IMR-90 (cell line): ENCODE data around the gene SPRR1B. TPM values are rescaled to one million over a fixed set of nuclear protein-coding genes. Genes with fewer than 3 reads are reported as not detected.

ENCODE experiments used
- ATAC-seq: fragments of 200-7000 bp; cut with Tn5 transposase; 2 replicates; pipeline ENCODE4 v1.9.1; 2020; ENCODE audit warnings: low read depth, mild to moderate bottlenecking, moderate library complexity
- BruUV-seq: library from RNA; stranded (reverse); fragments of 400-500 nt; replicated peaks from 2 replicates; lab custom pipeline; 2021; lab: Mats Ljungman, UMichigan
- CTCF ChIA-PET: fragments of 300-600 bp; formaldehyde crosslinking; extraction: SDS; loops from one replicate; lab custom pipeline; 2021; ENCODE audit warnings: antibody characterized with exemption; lab: Yijun Ruan, JAX
- POLR2A ChIA-PET: fragments of 300-600 bp; sonication (Branson Sonifier 250); formaldehyde crosslinking; loops from one replicate; lab custom pipeline; 2022; ENCODE audit warnings: antibody characterized with exemption; ENCODE audit not compliant: unreplicated experiment; lab: Charles Lee
- DNase-seq: peaks from one replicate; pipeline ENCODE4 v3.0.0; 2013
- H2AFZ ChIP-seq: replicated peaks from 2 replicates; pipeline ENCODE3; 2013; ENCODE audit warnings: low read length, mild to moderate bottlenecking; ENCODE audit not compliant: poor library complexity
- H2AK5ac ChIP-seq: 2 replicates; pipeline ENCODE4 v1.6.1; 2013; ENCODE audit warnings: low read depth, low read length, inconsistent platforms
- H2AK9ac ChIP-seq: replicated peaks from 2 replicates; pipeline ENCODE3; 2013; ENCODE audit warnings: mild to moderate bottlenecking, low read depth, low read length, moderate library complexity; ENCODE audit not compliant: poor library complexity
- H2BK120ac ChIP-seq: 2 replicates; pipeline ENCODE4 v1.6.1; 2013; ENCODE audit warnings: low read depth, low read length, inconsistent platforms
- H2BK15ac ChIP-seq: 3 replicates; pipeline ENCODE4 v1.6.1; 2013; ENCODE audit warnings: low read depth, low read length, inconsistent platforms
- H2BK20ac ChIP-seq: 2 replicates; pipeline ENCODE4 v1.6.1; 2013; ENCODE audit warnings: low read depth, mild to moderate bottlenecking, inconsistent platforms, low read length, moderate library complexity
- H2BK5ac ChIP-seq: 2 replicates; pipeline ENCODE4 v1.6.1; 2013; ENCODE audit warnings: mild to moderate bottlenecking, low read depth, low read length, inconsistent platforms; ENCODE audit not compliant: poor library complexity, severe bottlenecking
- H3K14ac ChIP-seq: replicated peaks from 2 replicates; pipeline ENCODE4 v1.6.1; 2013; ENCODE audit warnings: low read depth, low read length, inconsistent platforms
- H3K18ac ChIP-seq: 2 replicates; pipeline ENCODE4 v1.6.1; 2013; ENCODE audit warnings: low read depth, low read length, control low read depth
- H3K23ac ChIP-seq: 2 replicates; pipeline ENCODE4 v1.6.1; 2013; ENCODE audit warnings: low read depth, low read length, inconsistent platforms
- H3K27ac ChIP-seq: 2 replicates; pipeline ENCODE4 v1.5.1; 2013; ENCODE audit warnings: mild to moderate bottlenecking, control low read depth, low read length; ENCODE audit not compliant: insufficient read depth
- H3K27me3 ChIP-seq: 2 replicates; pipeline ENCODE4 v1.6.1; 2013; ENCODE audit warnings: low read length; ENCODE audit not compliant: control insufficient read depth, insufficient read depth
- H3K36me3 ChIP-seq: 2 replicates; pipeline ENCODE4 v1.6.1; 2013; ENCODE audit warnings: low read length, mixed read lengths; ENCODE audit not compliant: control insufficient read depth, insufficient read depth
- H3K4ac ChIP-seq: 2 replicates; pipeline ENCODE4 v1.6.1; 2013; ENCODE audit warnings: low read depth, low read length, inconsistent platforms
- H3K4me1 ChIP-seq: 2 replicates; pipeline ENCODE4 v1.6.1; 2013; ENCODE audit warnings: low read length, mixed read lengths; ENCODE audit not compliant: control insufficient read depth, insufficient read depth
- H3K4me2 ChIP-seq: 2 replicates; pipeline ENCODE4 v1.6.1; 2013; ENCODE audit warnings: low read depth, mild to moderate bottlenecking, control low read depth, low read length, moderate library complexity
- H3K4me3 ChIP-seq: 2 replicates; pipeline ENCODE4 v1.5.1; 2013; ENCODE audit warnings: low read depth, mild to moderate bottlenecking, control low read depth, low read length, moderate library complexity; ENCODE audit not compliant: insufficient read depth
- H3K56ac ChIP-seq: 2 replicates; pipeline ENCODE4 v1.6.1; 2013; ENCODE audit warnings: low read length, inconsistent platforms; ENCODE audit not compliant: insufficient read depth; ENCODE audit errors: extremely low read depth
- H3K79me1 ChIP-seq, 2 experiments: 2 replicates each; pipeline ENCODE4 v1.6.1; 2013; ENCODE audit warnings: low read length in 2 of 2, inconsistent platforms in 1 of 2, low read depth in 1 of 2
- H3K9ac ChIP-seq: 2 replicates; pipeline ENCODE4 v1.6.1; 2013; ENCODE audit warnings: low read depth, low read length, control low read depth
- H3K9me1 ChIP-seq: 2 replicates; pipeline ENCODE4 v1.6.1; 2013; ENCODE audit warnings: low read length, inconsistent platforms; ENCODE audit not compliant: insufficient read depth
- H3K9me3 ChIP-seq: 2 replicates; pipeline ENCODE4 v1.6.1; 2013; ENCODE audit warnings: low read length; ENCODE audit not compliant: control insufficient read depth, insufficient read depth
- H4K20me1 ChIP-seq: 2 replicates; pipeline ENCODE4 v1.6.1; 2013; ENCODE audit warnings: low read length, inconsistent platforms; ENCODE audit not compliant: insufficient read depth
- H4K5ac ChIP-seq: 2 replicates; pipeline ENCODE4 v1.6.1; 2013; ENCODE audit warnings: mild to moderate bottlenecking, low read depth, low read length, control low read depth
- H4K8ac ChIP-seq, 2 experiments: 2 replicates each; pipeline ENCODE4 v1.6.1; 2013; ENCODE audit warnings: low read depth in 2 of 2, low read length in 2 of 2, control low read depth in 1 of 2, inconsistent platforms in 1 of 2
- H4K91ac ChIP-seq: 2 replicates; pipeline ENCODE4 v1.6.1; 2013; ENCODE audit warnings: low read depth, low read length, inconsistent platforms; ENCODE audit not compliant: insufficient read depth
- BHLHE40 ChIP-seq: fragments of 150-350 bp; IDR thresholded peaks from 2 replicates; pipeline ENCODE4 v1.6.1; 2016; ENCODE audit warnings: mild to moderate bottlenecking, low read depth, low read length
- CEBPB ChIP-seq: IDR thresholded peaks from 2 replicates; pipeline ENCODE4 v1.6.1; 2012; ENCODE audit warnings: low read depth, low read length, improper control_type of control experiment
- CHD1 ChIP-seq: IDR thresholded peaks from 2 replicates; pipeline ENCODE4 v1.6.1; 2012; ENCODE audit warnings: low read depth, low read length, improper control_type of control experiment
- FOS ChIP-seq: fragments of 150-350 bp; IDR thresholded peaks from 2 replicates; pipeline ENCODE4 v1.6.1; 2016; ENCODE audit warnings: low read depth, low read length
- MAFK ChIP-seq: IDR thresholded peaks from 2 replicates; pipeline ENCODE4 v1.6.1; 2012; ENCODE audit warnings: low read depth, low read length, improper control_type of control experiment
- MAZ ChIP-seq: IDR thresholded peaks from 2 replicates; pipeline ENCODE4 v1.6.1; 2012; ENCODE audit warnings: low read depth, mild to moderate bottlenecking, low read length, improper control_type of control experiment, moderate library complexity, borderline replicate concordance
- MXI1 ChIP-seq: IDR thresholded peaks from 2 replicates; pipeline ENCODE4 v1.6.1; 2012; ENCODE audit warnings: low read depth, mild to moderate bottlenecking, low read length, moderate library complexity, borderline replicate concordance
- NFE2L2 ChIP-seq: fragments of 150-350 bp; IDR thresholded peaks from 2 replicates; pipeline ENCODE4 v1.6.1; 2016; ENCODE audit warnings: low read depth, mild to moderate bottlenecking, low read length
- POLR2A ChIP-seq: IDR thresholded peaks from 2 replicates; pipeline ENCODE4 v1.6.1; 2012; ENCODE audit warnings: mild to moderate bottlenecking, low read depth, low read length
- RCOR1 ChIP-seq: IDR thresholded peaks from 2 replicates; pipeline ENCODE4 v1.6.1; 2012; ENCODE audit warnings: mild to moderate bottlenecking, low read length, improper control_type of control experiment; ENCODE audit not compliant: insufficient replicate concordance
- RFX5 ChIP-seq: IDR thresholded peaks from 2 replicates; pipeline ENCODE4 v1.8.0; 2012; ENCODE audit warnings: low read depth, mild to moderate bottlenecking, low read length, moderate library complexity
- SMC3 ChIP-seq: fragments of 150-350 bp; IDR thresholded peaks from 2 replicates; pipeline ENCODE4 v1.6.1; 2016; ENCODE audit warnings: low read depth, mild to moderate bottlenecking, antibody characterized with exemption, low read length, moderate library complexity
- WGBS, 2 experiments: methylation state at CpG; one replicate each; pipeline versions ENCODE4 v1.1.5 to v1.1.7; 2013; ENCODE audit warnings: missing lambda C conversion rate in 2 of 2; ENCODE audit not compliant: insufficient read length in 1 of 2; ENCODE audit errors: extremely low coverage in 2 of 2; 5-methylcytosine and 5-hydroxymethylcytosine counted together
- dilution Hi-C: fragments of 300-500 bp; cut with HindIII; formaldehyde crosslinking; loops from one replicate; pipeline ENCODE4 v1.14.3; 2018; ENCODE audit warnings: low sequenced_read_pairs; ENCODE audit not compliant: unreplicated experiment
- in situ Hi-C: fragments of 300-500 bp; cut with MboI; formaldehyde crosslinking; loops from 3 replicates; pipeline ENCODE4 v1.14.3; 2019; ENCODE audit warnings: low sequenced_read_pairs, inconsistent platforms, mixed read lengths
- intact Hi-C: fragments of 100-400 bp; cut with micrococcal nuclease; formaldehyde crosslinking; loops from 2 replicates; pipeline ENCODE4 v1.10.0; 2022
- polyA plus RNA-seq, 3 experiments: library from polyadenylated mRNA; depleted of rRNA; stranded (reverse); fragments of >200 nt; gene quantifications; 2 replicates each; pipeline ENCODE4 v1.2.3, GENCODE V29; 2012; ENCODE audit warnings: low replicate concordance in 1 of 3
- total RNA-seq: library from RNA; depleted of rRNA; stranded (reverse); fragments of >200 nt; gene quantifications from 2 replicates; pipeline ENCODE4 v1.2.3, GENCODE V29; 2012
- TF ChIP-seq, protein P1 (sequence below): conservative IDR thresholded peaks from 2 replicates; pipeline ENCODE4 v1.5.1; 2012; ENCODE audit warnings: mild to moderate bottlenecking, low read depth, low read length, improper control_type of control experiment
- TF ChIP-seq, protein P2 (sequence below): fragments of 150-350 bp; IDR thresholded peaks from 2 replicates; pipeline ENCODE4 v1.6.1; 2016; ENCODE audit warnings: low read depth, mild to moderate bottlenecking, low read length, moderate library complexity, borderline replicate concordance
- TF ChIP-seq, protein P3 (sequence below): fragments of 150-350 bp; IDR thresholded peaks from 2 replicates; pipeline ENCODE4 v1.6.1; 2017; ENCODE audit warnings: mild to moderate bottlenecking, antibody characterized with exemption, low read length, low read depth

The SPRR1B gene
- total and polyA plus RNA-seq, 2 of the 4 experiments (the other 2 are of a cell fraction), result not detected

DNA sequence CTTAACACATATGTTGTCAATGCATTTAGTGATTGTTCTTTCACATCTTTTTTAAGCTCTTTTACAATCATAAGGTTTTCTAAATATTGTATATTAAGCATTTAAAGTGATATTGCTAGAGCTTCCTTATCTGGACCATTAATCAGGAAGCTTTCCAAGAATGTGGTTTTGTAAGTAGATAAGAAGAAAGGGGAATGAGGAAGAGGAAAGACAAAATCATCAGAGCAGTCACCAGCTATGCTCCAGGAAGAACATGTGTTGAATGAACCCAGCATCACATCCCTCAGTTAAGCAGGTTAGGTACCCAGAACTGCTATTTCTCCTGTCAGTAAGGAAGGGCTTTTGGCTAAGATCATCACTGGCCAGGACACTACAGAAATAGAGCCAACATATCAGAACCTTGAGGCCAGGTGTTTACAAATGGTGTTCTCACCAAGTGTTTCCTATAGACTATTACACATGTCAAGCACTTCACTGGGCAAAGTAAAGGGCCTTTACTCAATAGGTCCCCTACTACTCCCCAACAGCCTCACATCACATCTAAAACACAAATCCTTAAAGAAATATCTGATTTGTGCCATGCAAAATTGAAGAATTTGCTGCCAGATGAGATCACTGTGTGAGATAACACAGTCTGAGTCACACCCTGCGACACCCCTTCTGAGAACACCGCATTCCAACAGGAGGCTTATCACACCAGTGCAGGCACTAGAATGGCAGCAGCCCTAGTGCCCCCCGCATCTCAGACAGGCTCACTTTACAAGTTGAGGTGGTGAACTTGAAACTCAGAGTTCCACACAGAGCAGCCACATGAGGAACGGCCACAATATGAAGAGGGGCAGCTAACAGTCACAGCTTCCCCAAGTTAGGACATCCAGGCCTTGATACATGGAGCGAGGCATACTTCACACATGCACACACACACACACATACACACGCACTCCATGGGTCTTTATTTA lies 28.1 kb downstream of the SPRR1B start:
- Histone ChIP-seq H3K14ac (no peak overlapping the region), H3K9me3 (no peaks in the 10 kb centered on the region), H3K36me3 (no peaks in the 10 kb centered on the region), H3K9me1 (no peaks in the 10 kb centered on the region), H2BK5ac (no peak overlapping the region), H3K79me1 (no peaks in the 10 kb centered on the region), H3K9ac (no peak overlapping the region), H2AK5ac (no peak overlapping the region), H4K8ac (no peak overlapping the region), H2AFZ (no peak overlapping the region), H2AK9ac (no peak overlapping the region), H4K20me1 (no peaks in the 10 kb centered on the region), H3K18ac (no peak overlapping the region), H3K27ac (no peak overlapping the region), H3K23ac (no peak overlapping the region), H3K4me1 (no peaks in the 10 kb centered on the region), H2BK120ac (no peak overlapping the region), H3K56ac (no peak overlapping the region), H4K5ac (no peak overlapping the region), H3K4ac (no peak overlapping the region), H3K27me3 (no peaks in the 10 kb centered on the region), H3K4me3 (no peak overlapping the region), H2BK15ac (no peak overlapping the region), H2BK20ac (no peak overlapping the region), H3K4me2 (no peak overlapping the region), H4K91ac (no peak overlapping the region)
- dilution Hi-C loops (no loop called here), in situ Hi-C loops (no loop called here), intact Hi-C loops (no loop called here)
- ATAC-seq (no peak), DNase-seq (no peak)
- CTCF ChIA-PET, result no interaction called here
- no TSS peak for BruUV-seq
- POLR2A ChIA-PET, result no interaction called here
- WGBS, 2 experiments, result 57% methylated on average over 1 of the region's 6 CpGs; no CpG with 5 or more reads in 1 of the 2 experiments
- TF ChIP-seq BHLHE40 (no peak), FOS (no peak), CEBPB (no peak), NFE2L2 (no peak), MXI1 (no peak), RCOR1 (no peak), SMC3 (no peak), RFX5 (no peak), MAFK (no peak), POLR2A (no peak), MAZ (no peak), CHD1 (no peak)
- TF ChIP-seq, protein P1, sequence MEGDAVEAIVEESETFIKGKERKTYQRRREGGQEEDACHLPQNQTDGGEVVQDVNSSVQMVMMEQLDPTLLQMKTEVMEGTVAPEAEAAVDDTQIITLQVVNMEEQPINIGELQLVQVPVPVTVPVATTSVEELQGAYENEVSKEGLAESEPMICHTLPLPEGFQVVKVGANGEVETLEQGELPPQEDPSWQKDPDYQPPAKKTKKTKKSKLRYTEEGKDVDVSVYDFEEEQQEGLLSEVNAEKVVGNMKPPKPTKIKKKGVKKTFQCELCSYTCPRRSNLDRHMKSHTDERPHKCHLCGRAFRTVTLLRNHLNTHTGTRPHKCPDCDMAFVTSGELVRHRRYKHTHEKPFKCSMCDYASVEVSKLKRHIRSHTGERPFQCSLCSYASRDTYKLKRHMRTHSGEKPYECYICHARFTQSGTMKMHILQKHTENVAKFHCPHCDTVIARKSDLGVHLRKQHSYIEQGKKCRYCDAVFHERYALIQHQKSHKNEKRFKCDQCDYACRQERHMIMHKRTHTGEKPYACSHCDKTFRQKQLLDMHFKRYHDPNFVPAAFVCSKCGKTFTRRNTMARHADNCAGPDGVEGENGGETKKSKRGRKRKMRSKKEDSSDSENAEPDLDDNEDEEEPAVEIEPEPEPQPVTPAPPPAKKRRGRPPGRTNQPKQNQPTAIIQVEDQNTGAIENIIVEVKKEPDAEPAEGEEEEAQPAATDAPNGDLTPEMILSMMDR, result no peak
- TF ChIP-seq, protein P2, sequence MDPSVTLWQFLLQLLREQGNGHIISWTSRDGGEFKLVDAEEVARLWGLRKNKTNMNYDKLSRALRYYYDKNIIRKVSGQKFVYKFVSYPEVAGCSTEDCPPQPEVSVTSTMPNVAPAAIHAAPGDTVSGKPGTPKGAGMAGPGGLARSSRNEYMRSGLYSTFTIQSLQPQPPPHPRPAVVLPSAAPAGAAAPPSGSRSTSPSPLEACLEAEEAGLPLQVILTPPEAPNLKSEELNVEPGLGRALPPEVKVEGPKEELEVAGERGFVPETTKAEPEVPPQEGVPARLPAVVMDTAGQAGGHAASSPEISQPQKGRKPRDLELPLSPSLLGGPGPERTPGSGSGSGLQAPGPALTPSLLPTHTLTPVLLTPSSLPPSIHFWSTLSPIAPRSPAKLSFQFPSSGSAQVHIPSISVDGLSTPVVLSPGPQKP, result no peak
- TF ChIP-seq, protein P3, sequence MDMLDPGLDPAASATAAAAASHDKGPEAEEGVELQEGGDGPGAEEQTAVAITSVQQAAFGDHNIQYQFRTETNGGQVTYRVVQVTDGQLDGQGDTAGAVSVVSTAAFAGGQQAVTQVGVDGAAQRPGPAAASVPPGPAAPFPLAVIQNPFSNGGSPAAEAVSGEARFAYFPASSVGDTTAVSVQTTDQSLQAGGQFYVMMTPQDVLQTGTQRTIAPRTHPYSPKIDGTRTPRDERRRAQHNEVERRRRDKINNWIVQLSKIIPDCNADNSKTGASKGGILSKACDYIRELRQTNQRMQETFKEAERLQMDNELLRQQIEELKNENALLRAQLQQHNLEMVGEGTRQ, result no peak
